Left cardiac atrium (tissue), 4 donors: ENCODE data around the gene PANK3. TPM values are rescaled to one million over a fixed set of nuclear protein-coding genes. Genes with fewer than 3 reads are reported as not detected.
"Not testable (repeated sequence)": the region's sequence is repeated elsewhere in the genome, so short reads cannot be mapped to it uniquely, and the experiment has no call there.

Source experiments
- ATAC-seq, 2 donors: fragments of 200-7000 bp; cut with Tn5 transposase; one replicate each; pipeline ENCODE4 v1.9.1; 2020; ENCODE audit warnings: mild to moderate bottlenecking in 2 of 2, moderate library complexity in 2 of 2
- DNase-seq: peaks from one replicate; pipeline ENCODE4 v3.0.0-alpha.2; 2020
- intact Hi-C, 2 donors: fragments of 100-400 bp; cut with DNase I; formaldehyde crosslinking; loops; one replicate each; pipeline versions ENCODE4 v1.14.1 to v1.15.1; 2022 to 2023
- total RNA-seq, 2 donors: library from RNA; stranded (reverse); fragmentation: NEBNext Ultra II Directional; extraction: Animal tissue kit (Norgen Biotek cat#: 25700); gene quantifications; one replicate each; pipeline ENCODE4 v1.2.1, GENCODE V29; 2021
- donor health status: DM: no; HTN: yes; CAD: no.
- donor health status: DM: no; HTN: yes; CAD: no; lungs with severe emphysema.
- donor health status: DM: yes; HTN: yes; CAD: no.
- donor health status: Dilated cardiomyopathy.

The PANK3 gene
- total RNA-seq, 2 donors from 2014 or later, result 29.9 to 49.2 TPM

- DNase-seq, result no peak
- intact Hi-C loops, result no loop called here
- ATAC-seq, result no peak
These were observed 10.4 kb downstream of the PANK3 start for GRCh38 chr5:168568738-168569137.

- intact Hi-C loops, result no loop called here
- ATAC-seq, result no peak
- DNase-seq, result no peak
These were observed 15.2 kb downstream of the PANK3 start for GRCh38 chr5:168563959-168564358.

GRCh38 chr5:168562279-168562678 is 16.9 kb downstream of the PANK3 start:
- DNase-seq (no peak), ATAC-seq (no peak)
- intact Hi-C loops, result no loop called here

GRCh38 chr5:168557389-168557788 is 21.8 kb downstream of the PANK3 start:
- intact Hi-C loops, result no loop called here
- DNase-seq (no peak), ATAC-seq (no peak)

- intact Hi-C loops, result no loop called here
- ATAC-seq (no peak), DNase-seq (no peak)
These were observed 25.6 kb downstream of the PANK3 start for GRCh38 chr5:168553377-168554130.

GRCh38 chr5:168552146-168552545 is 27.0 kb downstream of the PANK3 start:
- intact Hi-C loops, result no loop called here
- ATAC-seq, result peak in 1 of 2 donors; percentile 74
- no peak for DNase-seq

GRCh38 chr5:168550656-168551055 is 28.5 kb downstream of the PANK3 start:
- intact Hi-C loops, result no loop called here
- ATAC-seq (no peak), DNase-seq (no peak)

- DNase-seq (no peak), ATAC-seq (no peak)
- intact Hi-C loops, result no loop called here
These were observed 29.6 kb downstream of the PANK3 start for GRCh38 chr5:168549554-168549953.

GRCh38 chr5:168537176-168537575 is 42.0 kb downstream of the PANK3 start:
- intact Hi-C loops, result no loop called here
- no peak for ATAC-seq
- DNase-seq, result no peak

- intact Hi-C loops, ATAC-seq, DNase-seq: not testable (repeated sequence)
These were observed 44.8 kb downstream of the PANK3 start for GRCh38 chr5:168534351-168534750.

- intact Hi-C loops, result no loop called here
- no peak for DNase-seq
These were observed 46.9 kb downstream of the PANK3 start for GRCh38 chr5:168531987-168532864.

GRCh38 chr5:168531191-168531590 is 48.0 kb downstream of the PANK3 start:
- DNase-seq (no peak), ATAC-seq (no peak)

More at GRCh38 chr5:168531987-168532864, 46.9 kb downstream of the PANK3 start:
- no peak for ATAC-seq

GRCh38 chr5:168530621-168531150 is 48.5 kb downstream of the PANK3 start:
- DNase-seq (no peak), ATAC-seq (no peak)
- intact Hi-C loops, result no loop called here

More at GRCh38 chr5:168531191-168531590, 48.0 kb downstream of the PANK3 start:
- intact Hi-C loops, result no loop called here

- intact Hi-C loops, result no loop called here
- ATAC-seq (peak in 1 of 2 donors; percentile 12), DNase-seq (no peak)
These were observed 49.6 kb downstream of the PANK3 start for GRCh38 chr5:168529374-168530234.

- intact Hi-C loops, result no loop called here
- ATAC-seq, result peak; percentile 24 to 50
These were observed 50.4 kb downstream of the PANK3 start, which contains the start of gene FBLL1 for GRCh38 chr5:168528521-168529373. FBLL1 (plus strand) TSS chr5:168529305; CDS start chr5:168529505, 200 bp downstream.

GRCh38 chr5:168527756-168528295 is 51.3 kb downstream of the PANK3 start:
- no peak for ATAC-seq
- intact Hi-C loops, result no loop called here
- DNase-seq, result no peak

More at GRCh38 chr5:168528521-168529373, 50.4 kb downstream of the PANK3 start, which contains the start of gene FBLL1:
- DNase-seq, result peak; percentile 26

GRCh38 chr5:168525856-168526255 is 53.3 kb downstream of the PANK3 start:
- ATAC-seq (no peak), DNase-seq (no peak)
- intact Hi-C loops, result no loop called here
